ENCODE measurements around the gene EXOSC9. TPM values are rescaled to one million over a fixed set of nuclear protein-coding genes. Genes with fewer than 3 reads are reported as not detected.

The EXOSC9 gene
- total RNA-seq, 1 donor from 2014 or later = 15.8 TPM

GRCh38 chr4:121788896-121789295, 12.2 kb upstream of the EXOSC9 start:
- Mint-ChIP-seq H3K4me1 (ENCODE audit: low read depth) (peaks cover 60% of the 10 kb centered on the region), H3K27me3 (ENCODE audit: low read depth) (no peaks in the 10 kb centered on the region), H3K4me3 (ENCODE audit: unreplicated experiment) (no peak overlapping the region), H3K27ac (ENCODE audit: unreplicated experiment) (no peak overlapping the region), H3K36me3 (ENCODE audit: low read depth) (no peaks in the 10 kb centered on the region), H3K9me3 (ENCODE audit: low read depth) (peaks cover 6% of the 10 kb centered on the region)
- DNase-seq (ENCODE audit: low spot score) = no peak
- TF ChIP-seq CTCF (IDR thresholded peaks at IDR 0.05) = no peak

- Mint-ChIP-seq H3K4me1 (ENCODE audit: low read depth) (peaks cover 56% of the 10 kb centered on the region), H3K4me3 (ENCODE audit: unreplicated experiment) (no peak overlapping the region), H3K36me3 (ENCODE audit: low read depth) (no peaks in the 10 kb centered on the region), H3K27me3 (ENCODE audit: low read depth) (no peaks in the 10 kb centered on the region), H3K9me3 (ENCODE audit: low read depth) (peaks cover 3% of the 10 kb centered on the region), H3K27ac (ENCODE audit: unreplicated experiment) (peak overlapping the region; percentile 57)
- no peak for DNase-seq (ENCODE audit: low spot score)
- TF ChIP-seq CTCF (IDR thresholded peaks at IDR 0.05) = no peak
These were observed 11.7 kb upstream of the EXOSC9 start for GRCh38 chr4:121789455-121789854.

- H3K4me1 Mint-ChIP-seq (ENCODE audit: low read depth) = peaks cover 49% of the 10 kb centered on the region
- H3K27ac Mint-ChIP-seq (ENCODE audit: unreplicated experiment) = peak overlapping the region; percentile 68
- TF ChIP-seq CTCF (IDR thresholded peaks at IDR 0.05) = no peak
- H3K27me3 Mint-ChIP-seq (ENCODE audit: low read depth) = no peaks in the 10 kb centered on the region
- H3K4me3 Mint-ChIP-seq (ENCODE audit: unreplicated experiment) = no peak overlapping the region
- no peak for DNase-seq (ENCODE audit: low spot score)
- H3K36me3 Mint-ChIP-seq (ENCODE audit: low read depth) = no peaks in the 10 kb centered on the region
- no peaks in the 10 kb centered on the region for H3K9me3 Mint-ChIP-seq (ENCODE audit: low read depth)
These were observed 10.9 kb upstream of the EXOSC9 start for GRCh38 chr4:121789960-121790829.

- no peak for DNase-seq (ENCODE audit: low spot score)
- peaks cover 41% of the 10 kb centered on the region for H3K4me1 Mint-ChIP-seq (ENCODE audit: low read depth)
- H3K36me3 Mint-ChIP-seq (ENCODE audit: low read depth) = no peaks in the 10 kb centered on the region
- H3K27ac Mint-ChIP-seq (ENCODE audit: unreplicated experiment) = peak overlapping the region; percentile 2
- H3K27me3 Mint-ChIP-seq (ENCODE audit: low read depth) = no peaks in the 10 kb centered on the region
- H3K4me3 Mint-ChIP-seq (ENCODE audit: unreplicated experiment) = no peak overlapping the region
- no peak for TF ChIP-seq CTCF (IDR thresholded peaks at IDR 0.05)
- no peaks in the 10 kb centered on the region for H3K9me3 Mint-ChIP-seq (ENCODE audit: low read depth)
These were observed 10.1 kb upstream of the EXOSC9 start for GRCh38 chr4:121790976-121791375.

GRCh38 chr4:121791481-121791880, 9.6 kb upstream of the EXOSC9 start:
- Mint-ChIP-seq H3K4me3 (ENCODE audit: unreplicated experiment) (no peak overlapping the region), H3K4me1 (ENCODE audit: low read depth) (peaks cover 38% of the 10 kb centered on the region), H3K36me3 (ENCODE audit: low read depth) (no peaks in the 10 kb centered on the region), H3K27me3 (ENCODE audit: low read depth) (no peaks in the 10 kb centered on the region), H3K9me3 (ENCODE audit: low read depth) (no peaks in the 10 kb centered on the region), H3K27ac (ENCODE audit: unreplicated experiment) (no peak overlapping the region)
- TF ChIP-seq CTCF (IDR thresholded peaks at IDR 0.05) = no peak
- no peak for DNase-seq (ENCODE audit: low spot score)
